K562 (cell line): ENCODE measurements around the gene MSMO1. TPM values are rescaled to one million over a fixed set of nuclear protein-coding genes. Genes with fewer than 3 reads are reported as not detected.

Experiments used
- ATAC-seq: fragments of 200-7000 bp; cut with Tn5 transposase; 3 replicates; pipeline ENCODE4 v1.9.1; 2020; ENCODE audit warnings: moderate library complexity
- BruUV-seq: library from RNA; stranded (reverse); fragments of 400-500 nt; replicated peaks from 2 replicates; lab custom pipeline; 2021; lab: Mats Ljungman, UMichigan
- CTCF ChIA-PET: fragments of 300-600 bp; formaldehyde crosslinking; extraction: SDS; loops from one replicate; lab custom pipeline; 2021; ENCODE audit warnings: low intra/inter-chr PET ratio; lab: Yijun Ruan, JAX
- POLR2A ChIA-PET: fragments of 300-600, 350-650 bp; sonication (Branson Sonifier 250); formaldehyde crosslinking; extraction: SDS; loops from one replicate; lab custom pipeline; 2021; ENCODE audit warnings: antibody characterized with exemption, inconsistent platforms; lab: Yijun Ruan, JAX
- DNase-seq, 4 experiments: peaks; one replicate each; pipeline versions ENCODE4 v3.0.0 to v3.0.0-alpha.2; 2011 to 2018; ENCODE audit warnings: low spot score in 3 of 4, mixed read lengths in 3 of 4; ENCODE audit errors: extremely low read depth in 1 of 4
- FAIRE-seq: peaks from 2 replicates; lab custom pipeline; 2011; peaks lifted over from hg19 to GRCh38; lab: Jason Lieb, UNC
- H2AFZ ChIP-seq: 2 replicates; pipeline ENCODE4 v1.6.0; 2011; ENCODE audit warnings: low read depth, low read length, control low read depth, inconsistent platforms
- H3K27ac ChIP-seq: fragments of 200-600 bp; 3 replicates; pipeline ENCODE4 v1.8.0; 2011; ENCODE audit warnings: low read depth, mild to moderate bottlenecking, control low read depth, inconsistent platforms, low read length, moderate library complexity, mixed read lengths; ENCODE audit errors: extremely low read depth
- H3K27me3 ChIP-seq, 2 experiments: fragments of 300-600 bp in 1 of 2; 2 replicates in 1 of 2; 3 replicates in 1 of 2; pipeline versions ENCODE4 v1.6.0 to v1.8.0; 2011; ENCODE audit warnings: inconsistent platforms in 2 of 2, low read length in 2 of 2, mild to moderate bottlenecking in 1 of 2, mixed read lengths in 1 of 2, moderate library complexity in 1 of 2; ENCODE audit not compliant: control insufficient read depth in 2 of 2, insufficient read depth in 2 of 2
- H3K36me3 ChIP-seq: fragments of 300-600 bp; 3 replicates; pipeline ENCODE4 v1.8.0; 2011; ENCODE audit warnings: mild to moderate bottlenecking, low read length, inconsistent platforms; ENCODE audit not compliant: control insufficient read depth, insufficient read depth
- H3K4me1 ChIP-seq, 2 experiments: fragments of 200-600 bp in 1 of 2; replicated peaks in 1 of 2; 2 replicates in 1 of 2; 3 replicates in 1 of 2; pipeline versions ENCODE4 v1.5.1 to v1.8.0; 2011; ENCODE audit warnings: inconsistent platforms in 2 of 2, low read length in 2 of 2, mild to moderate bottlenecking in 1 of 2, mixed read lengths in 1 of 2, moderate library complexity in 1 of 2; ENCODE audit not compliant: control insufficient read depth in 2 of 2, insufficient read depth in 2 of 2
- H3K4me2 ChIP-seq: 2 replicates; pipeline ENCODE4 v1.6.1; 2011; ENCODE audit warnings: low read length, control low read depth, inconsistent platforms, mixed read lengths; ENCODE audit not compliant: insufficient read depth
- H3K4me3 ChIP-seq: fragments of 200-600 bp; sonication (generic), shearing (Covaris generic); 2 replicates; pipeline ENCODE4 v1.5.1; 2016; ENCODE audit warnings: control low read depth, inconsistent platforms
- H3K79me2 ChIP-seq: fragments of 200-600 bp; 3 replicates; pipeline ENCODE4 v1.8.0; 2011; ENCODE audit warnings: low read length, inconsistent platforms; ENCODE audit not compliant: control insufficient read depth, insufficient read depth
- H3K9ac ChIP-seq, 2 experiments: 2 replicates each; pipeline versions ENCODE4 v1.6.0 to v1.6.1; 2011; ENCODE audit warnings: low read depth in 2 of 2, low read length in 2 of 2, control low read depth in 1 of 2, inconsistent platforms in 1 of 2, mild to moderate bottlenecking in 1 of 2, mixed read lengths in 1 of 2; ENCODE audit not compliant: insufficient read depth in 1 of 2
- H3K9me1 ChIP-seq: one replicate; pipeline ENCODE4 v1.6.0; 2011; ENCODE audit warnings: inconsistent platforms, mild to moderate bottlenecking, low read length, moderate library complexity; ENCODE audit not compliant: control insufficient read depth, insufficient read depth
- H3K9me3 ChIP-seq: replicated peaks from 2 replicates; pipeline ENCODE4 v1.5.1; 2011; ENCODE audit warnings: low read depth, low read length, inconsistent platforms; ENCODE audit not compliant: control insufficient read depth, insufficient read depth
- H4K20me1 ChIP-seq: replicated peaks from 2 replicates; pipeline ENCODE4 v1.6.1; 2011; ENCODE audit warnings: low read length, inconsistent platforms, mixed read lengths; ENCODE audit not compliant: control insufficient read depth, insufficient read depth
- CAMTA2 ChIP-seq: fragments of 250-450 bp; sonication (Bioruptor Pico); conservative IDR thresholded peaks from 2 replicates; pipeline ENCODE4 v1.5.1; 2022
- CBFA2T2 ChIP-seq: fragments of 450-650 bp; conservative IDR thresholded peaks from 2 replicates; pipeline ENCODE4 v1.6.1; 2017; ENCODE audit warnings: mild to moderate bottlenecking
- CHCHD3 ChIP-seq: fragments of 250-450 bp; sonication (Bioruptor Pico); IDR thresholded peaks from 2 replicates; pipeline ENCODE4 v2.1.2; 2022; ENCODE audit warnings: mild to moderate bottlenecking
- CUX1 ChIP-seq: fragments of 200-800 bp; sonication (Bioruptor generic); IDR thresholded peaks from 2 replicates; pipeline ENCODE4 v1.6.1; 2016; ENCODE audit warnings: missing genetic modification characterization, missing compliant biosample characterization
- DIDO1 ChIP-seq: fragments of 450-650 bp; IDR thresholded peaks from 2 replicates; pipeline ENCODE4 v1.6.1; 2016; ENCODE audit warnings: low read depth, missing biosample characterization, missing genetic modification characterization
- ESRRB ChIP-seq: fragments of 250-450 bp; sonication (Bioruptor Pico); IDR thresholded peaks from 2 replicates; pipeline ENCODE4 v1.5.0; 2020; ENCODE audit warnings: mild to moderate bottlenecking, moderate library complexity, borderline replicate concordance
- GMEB1 ChIP-seq: fragments of 250-450 bp; sonication (Bioruptor Pico); IDR thresholded peaks from 2 replicates; pipeline ENCODE4 v1.4.0; 2020; ENCODE audit warnings: mild to moderate bottlenecking
- HDAC3 ChIP-seq: fragments of 450-650 bp; IDR thresholded peaks from 2 replicates; pipeline ENCODE4 v1.6.1; 2018; ENCODE audit warnings: borderline replicate concordance, mild to moderate bottlenecking, moderate library complexity; ENCODE audit not compliant: partially characterized antibody
- IRF1 ChIP-seq: sonication (generic); formaldehyde crosslinking; IDR thresholded peaks from 2 replicates; pipeline ENCODE4 v1.8.0; 2022; ENCODE audit warnings: missing genetic modification reagents, mild to moderate bottlenecking, borderline replicate concordance
- PKNOX1 ChIP-seq: fragments of 450-650 bp; IDR thresholded peaks from 2 replicates; pipeline ENCODE4 v1.6.1; 2016
- RBM15 ChIP-seq: fragments of 200-400 bp; formaldehyde crosslinking; IDR thresholded peaks from 2 replicates; pipeline ENCODE4 v1.6.1; 2018; ENCODE audit warnings: mild to moderate bottlenecking, low read length, moderate library complexity; ENCODE audit not compliant: insufficient read depth
- TFAP4 ChIP-seq: sonication (generic); formaldehyde crosslinking; IDR thresholded peaks from 2 replicates; pipeline ENCODE4 v1.8.0; 2022; ENCODE audit warnings: missing genetic modification reagents, mild to moderate bottlenecking, moderate library complexity, borderline replicate concordance
- ZBED1 ChIP-seq: IDR thresholded peaks from 2 replicates; pipeline ENCODE4 v1.6.1; 2014
- in situ Hi-C: fragments of 300-500 bp; cut with MboI; formaldehyde crosslinking; loops from 4 replicates; pipeline ENCODE4 v1.15.0; 2018; ENCODE audit warnings: inconsistent platforms, mixed read lengths
- intact Hi-C: fragments of 100-400 bp; cut with micrococcal nuclease; formaldehyde crosslinking; loops from 2 replicates; pipeline ENCODE4 v1.14.2; 2022
- polyA plus RNA-seq, 8 experiments: library from polyadenylated mRNA; depleted of rRNA in 4 of 8; stranded (reverse) in 5 of 8; unstranded in 3 of 8; fragments of >200 nt; fragmentation: Nextera tagmentation in 2 of 8; fragmentation: Illumina TruSeq in 1 of 8; extraction: Ambion mirVana in 2 of 8; extraction: Trizol in 1 of 8; gene quantifications; 2 replicates each; pipeline versions ENCODE4 v1.2.1 to v1.2.3, GENCODE V29; 2011 to 2014; ENCODE audit warnings: inconsistent platforms in 1 of 8, missing spikeins in 1 of 8
- total RNA-seq, 7 experiments: library from RNA; depleted of rRNA in 6 of 7; stranded (reverse); fragments of >200 nt in 6 of 7; fragmentation: Illumina TruSeq in 2 of 7; extraction: Trizol in 2 of 7; gene quantifications; 2 replicates each; pipeline versions ENCODE4 v1.2.1 to v1.2.3, GENCODE V29; 2011 to 2021; ENCODE audit warnings: low replicate concordance in 1 of 7

The MSMO1 gene
- total and polyA plus RNA-seq, 9 of the 15 experiments (the other 6 are each of a cell fraction or from before 2014, with no cell fraction given) = 32.0 to 172 (median 63.5) TPM

GRCh38 chr4:165388756-165389155 is 61.3 kb downstream of the MSMO1 start:
- Histone ChIP-seq H2AFZ (no peak overlapping the region), H3K36me3 (no peaks in the 10 kb centered on the region), H3K4me3 (no peak overlapping the region), H3K27me3 (peaks cover 0 to 6% of the 10 kb centered on the region in 2 experiments; a peak in 2 of 5 replicates), H3K79me2 (no peaks in the 10 kb centered on the region), H3K9ac (no peak overlapping the region), H3K4me2 (no peak overlapping the region), H3K4me1 (no peaks in the 10 kb centered on the region), H3K9me3 (no peaks in the 10 kb centered on the region), H3K27ac (no peak overlapping the region), H3K9me1 (no peaks in the 10 kb centered on the region), H4K20me1 (no peaks in the 10 kb centered on the region)
- ChIA-PET POLR2A (no interaction called here), CTCF (no interaction called here)
- in situ Hi-C loops (no loop called here), intact Hi-C loops (no loop called here)
- no peak for ATAC-seq
- no peak for FAIRE-seq
- no peak for DNase-seq
- BruUV-seq = no TSS peak
- TF ChIP-seq ZBED1 (no peak), DIDO1 (tag) (no peak), CAMTA2 (no peak), GMEB1 (CRISPR knock-in tag) (no peak), TFAP4 (CRISPR knock-in tag) (no peak), CUX1 (CRISPR knock-in tag) (no peak), CBFA2T2 (no peak), PKNOX1 (no peak), HDAC3 (no peak), RBM15 (no peak), CHCHD3 (CRISPR knock-in tag) (no peak), ESRRB (CRISPR knock-in tag) (no peak), IRF1 (no peak)
